Spleen (tissue), 11 donors: Measurements from ENCODE around the gene EFNA5. TPM values are rescaled to one million over a fixed set of nuclear protein-coding genes. Genes with fewer than 3 reads are reported as not detected.

Source experiments
- DNase-seq: peaks from one replicate; pipeline ENCODE4 v3.0.0-alpha.2; 2020
- H3K27ac ChIP-seq, 8 donors: fragments of 200-600 bp; sonication (generic) in 7 of 8; 1 replicate in 4 of 8; 2 replicates in 4 of 8; pipeline versions ENCODE4 v1.5.0 to v1.8.0; 2016 to 2021; ENCODE audit warnings: inconsistent platforms in 4 of 8, mild to moderate bottlenecking in 4 of 8, moderate library complexity in 1 of 8
- H3K27me3 ChIP-seq, 7 donors: fragments of 200-600 bp; sonication (generic) in 6 of 7; replicated peaks in 1 of 7; 1 replicate in 4 of 7; 2 replicates in 3 of 7; pipeline versions ENCODE4 v1.5.0 to v1.8.0; 2016 to 2021; ENCODE audit warnings: inconsistent platforms in 3 of 7, mild to moderate bottlenecking in 1 of 7
- H3K36me3 ChIP-seq, 6 donors: fragments of 200-600 bp; sonication (generic) in 5 of 6; 1 replicate in 4 of 6; 2 replicates in 2 of 6; pipeline versions ENCODE4 v1.5.0 to v1.8.0; 2016 to 2021; ENCODE audit warnings: inconsistent platforms in 2 of 6
- H3K4me1 ChIP-seq, 6 donors: fragments of 200-600 bp; sonication (generic) in 5 of 6; 1 replicate in 3 of 6; 2 replicates in 3 of 6; pipeline versions ENCODE4 v1.5.0 to v1.8.0; 2016 to 2021; ENCODE audit warnings: inconsistent platforms in 3 of 6
- H3K4me3 ChIP-seq, 8 donors: fragments of 200-600 bp; sonication (generic) in 7 of 8; 1 replicate in 4 of 8; 2 replicates in 4 of 8; pipeline versions ENCODE4 v1.5.0 to v1.8.0; 2016 to 2021; ENCODE audit warnings: inconsistent platforms in 4 of 8, mild to moderate bottlenecking in 4 of 8, moderate library complexity in 2 of 8
- H3K9me3 ChIP-seq, 8 donors: fragments of 200-600 bp; sonication (generic) in 7 of 8; 1 replicate in 4 of 8; 2 replicates in 4 of 8; pipeline versions ENCODE4 v1.5.0 to v1.8.0; 2016 to 2021; ENCODE audit warnings: inconsistent platforms in 4 of 8
- CTCF ChIP-seq, 11 experiments: fragments of 200-600 bp in 7 of 11; fragments of 450-650 bp in 4 of 11; sonication (generic) in 4 of 11; IDR thresholded peaks in 8 of 11; conservative IDR thresholded peaks in 3 of 11; 1 replicate in 7 of 11; 2 replicates in 4 of 11; pipeline versions ENCODE4 v1.4.0 to v1.8.0; 2016 to 2021; ENCODE audit warnings: antibody characterized with exemption in 11 of 11, inconsistent platforms in 4 of 11, mild to moderate bottlenecking in 1 of 11
- POLR2A ChIP-seq, 3 donors: fragments of 450-650 bp; IDR thresholded peaks; one replicate each; pipeline ENCODE4 v1.5.1; 2017; ENCODE audit warnings: antibody characterized with exemption in 3 of 3, mild to moderate bottlenecking in 1 of 3
- POLR2AphosphoS5 ChIP-seq, 3 donors: sonication (generic); formaldehyde crosslinking; IDR thresholded peaks; one replicate each; pipeline ENCODE4 v1.5.1; 2017; ENCODE audit warnings: antibody characterized with exemption in 3 of 3
- WGBS, 5 donors: extraction: QIAGEN DNeasy Blood & Tissue Kit in 3 of 5; methylation state at CpG; one replicate each; pipeline versions ENCODE4 v1.1.5 to v1.1.7; 2013 to 2018; 5-methylcytosine and 5-hydroxymethylcytosine counted together
- intact Hi-C: fragments of 100-400 bp; cut with DNase I; formaldehyde crosslinking; loops from one replicate; pipeline ENCODE4 v1.15.0; 2023; ENCODE audit warnings: low total_unique reads
- polyA plus RNA-seq, 3 donors: library from polyadenylated mRNA; stranded (reverse); fragments of 200-250 nt; gene quantifications; one replicate each; pipeline ENCODE4 v1.2.1, GENCODE V29; 2013
- total RNA-seq, 7 donors: library from RNA; depleted of rRNA in 3 of 7; stranded (reverse); fragments of >200 nt in 3 of 7; fragmentation: NEBNext Ultra II Directional in 4 of 7; extraction: Animal tissue kit (Norgen Biotek cat#: 25700) in 4 of 7; gene quantifications; one replicate each; pipeline versions ENCODE4 v1.1.0 to v1.2.1, GENCODE V29; 2016 to 2021
- donor health status: healthy with polysubstance abuse.
- donor health status: DM: no; HTN: no; CAD: no; lungs with moderate emphysema.
- donor health status: DM: no; HTN: no; CAD: no.
- donor health status: Bipolar disorder and iron deficiency.
- donor health status: healthy.
- donor health status: DM: no; HTN: no; CAD: no.
- donor health status: DM: yes; HTN: yes; CAD: no.

The EFNA5 gene
- total and polyA plus RNA-seq, 10 donors, result 0.33 to 29.0 (median 12.2) TPM

GRCh38 chr5:107524111-107524510 is 146.6 kb downstream of the EFNA5 start:
- no peaks in the 10 kb centered on the region for H3K27me3 ChIP-seq
- no peaks in the 10 kb centered on the region for H3K36me3 ChIP-seq
- no peaks in the 10 kb centered on the region for H3K4me1 ChIP-seq
- intact Hi-C loops, result no loop called here
- H3K9me3 ChIP-seq, result no peaks in the 10 kb centered on the region
- TF ChIP-seq POLR2AphosphoS5 (IDR thresholded peaks at IDR 0.05), result no peak
- no peak for TF ChIP-seq CTCF (IDR thresholded peaks at IDR 0.05 in 8 of 11, conservative IDR thresholded peaks at IDR 0.05 in 3 of 11)
- no peak for TF ChIP-seq POLR2A (IDR thresholded peaks at IDR 0.05)
- H3K27ac ChIP-seq, result no peak overlapping the region
- WGBS, 5 donors, result 87 to 96% (median 88%) methylated on average over 2 of the region's 2 CpGs
- no peak overlapping the region for H3K4me3 ChIP-seq
- no peak for DNase-seq

GRCh38 chr5:107523029-107523680 is 147.6 kb downstream of the EFNA5 start:
- no peaks in the 10 kb centered on the region for H3K27me3 ChIP-seq
- no peak overlapping the region for H3K4me3 ChIP-seq
- 78 to 91% (median 86%) methylated on average over 5 of the region's 5 CpGs for WGBS, 5 donors
- H3K27ac ChIP-seq, result no peak overlapping the region
- no peaks in the 10 kb centered on the region for H3K9me3 ChIP-seq
- no peaks in the 10 kb centered on the region for H3K4me1 ChIP-seq
- TF ChIP-seq POLR2AphosphoS5 (IDR thresholded peaks at IDR 0.05), result no peak
- TF ChIP-seq POLR2A (IDR thresholded peaks at IDR 0.05), result no peak
- TF ChIP-seq CTCF (IDR thresholded peaks at IDR 0.05 in 8 of 11, conservative IDR thresholded peaks at IDR 0.05 in 3 of 11), result no peak
- H3K36me3 ChIP-seq, result no peaks in the 10 kb centered on the region
- no peak for DNase-seq
- intact Hi-C loops, result no loop called here

- no peak overlapping the region for H3K27ac ChIP-seq
- TF ChIP-seq POLR2AphosphoS5 (IDR thresholded peaks at IDR 0.05), result no peak
- TF ChIP-seq CTCF (IDR thresholded peaks at IDR 0.05 in 8 of 11, conservative IDR thresholded peaks at IDR 0.05 in 3 of 11), result no peak
- TF ChIP-seq POLR2A (IDR thresholded peaks at IDR 0.05), result no peak
- H3K27me3 ChIP-seq, result no peaks in the 10 kb centered on the region
- intact Hi-C loops, result no loop called here
- H3K4me3 ChIP-seq, result no peak overlapping the region
- H3K4me1 ChIP-seq, result no peaks in the 10 kb centered on the region
- DNase-seq, result no peak
- WGBS, 5 donors, result 89 to 91% (median 91%) methylated on average over 4 of the region's 4 CpGs
- H3K9me3 ChIP-seq, result no peaks in the 10 kb centered on the region
- H3K36me3 ChIP-seq, result no peaks in the 10 kb centered on the region
Observed at GRCh38 chr5:107522456-107522855, 148.3 kb downstream of the EFNA5 start.

GRCh38 chr5:107519900-107520354 is 150.8 kb downstream of the EFNA5 start:
- H3K9me3 ChIP-seq, result no peaks in the 10 kb centered on the region
- H3K27me3 ChIP-seq, result no peaks in the 10 kb centered on the region
- WGBS, 5 donors, result 49 to 58% (median 54%) methylated on average over 6 of the region's 6 CpGs
- no peaks in the 10 kb centered on the region for H3K36me3 ChIP-seq
- no peaks in the 10 kb centered on the region for H3K4me1 ChIP-seq
- H3K4me3 ChIP-seq, result no peak overlapping the region
- DNase-seq, result no peak
- H3K27ac ChIP-seq, result no peak overlapping the region
- intact Hi-C loops, result no loop called here
- no peak for TF ChIP-seq CTCF (IDR thresholded peaks at IDR 0.05 in 8 of 11, conservative IDR thresholded peaks at IDR 0.05 in 3 of 11)
- no peak for TF ChIP-seq POLR2A (IDR thresholded peaks at IDR 0.05)
- no peak for TF ChIP-seq POLR2AphosphoS5 (IDR thresholded peaks at IDR 0.05)
